Esophagus muscularis mucosa (tissue), 4 donors: ENCODE measurements around the gene PGC. TPM values are rescaled to one million over a fixed set of nuclear protein-coding genes. Genes with fewer than 3 reads are reported as not detected.

Experiments used
- DNase-seq: peaks from one replicate; pipeline ENCODE4 v3.0.0-alpha.2; 2017; ENCODE audit errors: extremely low spot score
- H3K27ac ChIP-seq, 4 donors: fragments of 200-600 bp; sonication (generic); replicated peaks in 1 of 4; 1 replicate in 3 of 4; 2 replicates in 1 of 4; pipeline ENCODE4 v1.5.1; 2016 to 2019; ENCODE audit warnings: mild to moderate bottlenecking in 1 of 4
- H3K27me3 ChIP-seq, 4 donors: fragments of 200-600 bp; sonication (generic); one replicate each; pipeline versions ENCODE4 v1.5.1 to v1.6.0; 2016 to 2019
- H3K36me3 ChIP-seq, 4 donors: fragments of 200-600 bp; sonication (generic); one replicate each; pipeline ENCODE4 v1.5.1; 2016 to 2019
- H3K4me1 ChIP-seq, 4 donors: fragments of 200-600 bp; sonication (generic); one replicate each; pipeline ENCODE4 v1.5.1; 2016 to 2019
- H3K4me3 ChIP-seq, 4 donors: fragments of 200-600 bp; sonication (generic); 1 replicate in 2 of 4; 2 replicates in 2 of 4; pipeline ENCODE4 v1.5.1; 2016 to 2019; ENCODE audit warnings: mild to moderate bottlenecking in 4 of 4, moderate library complexity in 1 of 4
- H3K9me3 ChIP-seq, 4 donors: fragments of 200-600 bp; sonication (generic); 1 replicate in 3 of 4; 2 replicates in 1 of 4; pipeline ENCODE4 v1.5.1; 2016 to 2019
- CTCF ChIP-seq, 3 experiments: fragments of 200-600 bp in 2 of 3; fragments of 450-650 bp in 1 of 3; sonication (generic) in 2 of 3; IDR thresholded peaks; one replicate each; pipeline ENCODE4 v1.5.1; 2017 to 2019; ENCODE audit warnings: antibody characterized with exemption in 3 of 3, mild to moderate bottlenecking in 2 of 3, moderate library complexity in 1 of 3
- EP300 ChIP-seq: sonication (generic); formaldehyde crosslinking; IDR thresholded peaks from one replicate; pipeline ENCODE4 v1.6.1; 2017; ENCODE audit warnings: antibody characterized with exemption
- POLR2A ChIP-seq: fragments of 450-650 bp; IDR thresholded peaks from one replicate; pipeline ENCODE4 v1.6.1; 2017; ENCODE audit warnings: antibody characterized with exemption, moderate library complexity, mild to moderate bottlenecking, low read depth
- POLR2AphosphoS5 ChIP-seq, 2 donors: sonication (generic); formaldehyde crosslinking; IDR thresholded peaks; one replicate each; pipeline ENCODE4 v1.6.1; 2017; ENCODE audit warnings: antibody characterized with exemption in 2 of 2
- WGBS: methylation state at CpG from one replicate; pipeline ENCODE4 v1.1.5; 2018; 5-methylcytosine and 5-hydroxymethylcytosine counted together
- intact Hi-C: fragments of 100-400 bp; cut with DNase I; formaldehyde crosslinking; loops from one replicate; pipeline ENCODE4 v1.15.1; 2023
- total RNA-seq, 4 donors: library from RNA; depleted of rRNA; stranded (reverse); fragments of >200 nt; gene quantifications; one replicate each; pipeline versions ENCODE4 v1.1.0 to v1.2.1, GENCODE V29; 2016

The PGC gene
- total RNA-seq, 4 donors from 2014 or later: 0.83 to 1.1 (median 0.92) TPM; not detected in 1

GRCh38 chr6:41731561-41732086, 15.6 kb downstream of the PGC start:
- TF ChIP-seq POLR2A (no peak), CTCF (IDR thresholded peaks at IDR 0.05) (no peak), EP300 (no peak), POLR2AphosphoS5 (IDR thresholded peaks at IDR 0.05) (no peak)
- Histone ChIP-seq H3K4me1 (peaks cover 75 to 82% (median 78%) of the 10 kb centered on the region in 4 donors), H3K9me3 (no peaks in the 10 kb centered on the region), H3K4me3 (no peak overlapping the region), H3K36me3 (peaks cover 0 to 8% (median 0%) of the 10 kb centered on the region in 4 donors), H3K27me3 (no peaks in the 10 kb centered on the region), H3K27ac (no peak overlapping the region)
- WGBS: 87% methylated on average over 5 of the region's 7 CpGs
- DNase-seq: no peak
- intact Hi-C loops: loop anchor here (2.0 kb wide), 1 partner anchor 25 kb away; no protein-coding TSS in a partner anchor

GRCh38 chr6:41730531-41731436, 16.4 kb downstream of the PGC start:
- TF ChIP-seq POLR2A: no peak
- TF ChIP-seq POLR2AphosphoS5 (IDR thresholded peaks at IDR 0.05): no peak
- no peak for TF ChIP-seq CTCF (IDR thresholded peaks at IDR 0.05)
- TF ChIP-seq EP300: no peak
- intact Hi-C loops: no loop called here
- Histone ChIP-seq H3K27me3 (no peaks in the 10 kb centered on the region), H3K9me3 (no peaks in the 10 kb centered on the region), H3K4me3 (no peak overlapping the region), H3K36me3 (peaks cover 0 to 8% (median 0%) of the 10 kb centered on the region in 4 donors), H3K27ac (no peak overlapping the region), H3K4me1 (peaks cover 76 to 81% (median 79%) of the 10 kb centered on the region in 4 donors)
- WGBS: 82% methylated on average over 9 of the region's 9 CpGs
- no peak for DNase-seq

- no peak for DNase-seq
- no peaks in the 10 kb centered on the region for H3K27me3 ChIP-seq
- no peak for TF ChIP-seq EP300
- TF ChIP-seq CTCF (IDR thresholded peaks at IDR 0.05): no peak
- TF ChIP-seq POLR2AphosphoS5 (IDR thresholded peaks at IDR 0.05): no peak
- TF ChIP-seq POLR2A: no peak
- H3K4me3 ChIP-seq: no peak overlapping the region
- intact Hi-C loops: no loop called here
- H3K27ac ChIP-seq: no peak overlapping the region
- 94% methylated on average over 7 of the region's 7 CpGs for WGBS
- peaks cover 0 to 8% (median 0%) of the 10 kb centered on the region in 4 donors for H3K36me3 ChIP-seq
- peaks cover 81 to 90% (median 87%) of the 10 kb centered on the region in 4 donors for H3K4me1 ChIP-seq
- H3K9me3 ChIP-seq: no peaks in the 10 kb centered on the region
These were observed 17.6 kb downstream of the PGC start for GRCh38 chr6:41729624-41730023.

- Histone ChIP-seq H3K4me1 (peaks cover 87 to 96% (median 93%) of the 10 kb centered on the region in 4 donors), H3K27me3 (no peaks in the 10 kb centered on the region), H3K4me3 (no peak overlapping the region), H3K27ac (no peak overlapping the region), H3K9me3 (no peaks in the 10 kb centered on the region), H3K36me3 (peaks cover 0 to 8% (median 0%) of the 10 kb centered on the region in 4 donors)
- TF ChIP-seq POLR2AphosphoS5 (IDR thresholded peaks at IDR 0.05) (no peak), POLR2A (no peak), EP300 (no peak)
- intact Hi-C loops: no loop called here
- no peak for DNase-seq
- 86% methylated on average over 7 of the region's 7 CpGs for WGBS
These were observed 18.2 kb downstream of the PGC start for GRCh38 chr6:41728954-41729353.
